Caco-2 (cell line): ENCODE results near the gene PHKB. TPM values are rescaled to one million over a fixed set of nuclear protein-coding genes. Genes with fewer than 3 reads are reported as not detected.

Source experiments
- BruUV-seq: library from RNA; stranded (reverse); fragments of 400-500 nt; replicated peaks from 2 replicates; lab custom pipeline; 2021; lab: Mats Ljungman, UMichigan
- CTCF ChIA-PET: fragments of 300-600 bp; sonication (Branson Sonifier 250); formaldehyde crosslinking; loops from one replicate; lab custom pipeline; 2022; ENCODE audit warnings: antibody characterized with exemption; lab: Charles Lee
- POLR2A ChIA-PET: fragments of 300-600 bp; sonication (Branson Sonifier 250); formaldehyde crosslinking; loops from one replicate; lab custom pipeline; 2022; ENCODE audit warnings: antibody characterized with exemption; lab: Charles Lee
- DNase-seq, 2 experiments: peaks; one replicate each; pipeline versions ENCODE4 v3.0.0 to v3.0.0-alpha.2; 2020 to 2022
- H3K27me3 ChIP-seq: replicated peaks from 2 replicates; pipeline ENCODE4 v1.6.0; 2011; ENCODE audit warnings: low read length; ENCODE audit not compliant: control insufficient read depth, insufficient read depth
- H3K36me3 ChIP-seq: 2 replicates; pipeline ENCODE4 v1.5.1; 2011; ENCODE audit warnings: low read length; ENCODE audit not compliant: control insufficient read depth, insufficient read depth
- H3K4me1 ChIP-seq: fragments of 250-450 bp; sonication (Bioruptor Pico); 2 replicates; pipeline ENCODE4 v1.5.1; 2020; ENCODE audit warnings: mild to moderate bottlenecking
- H3K4me3 ChIP-seq: 2 replicates; pipeline ENCODE4 v1.5.1; 2011; ENCODE audit warnings: low read depth, mild to moderate bottlenecking, control low read depth, low read length
- H3K9me3 ChIP-seq: fragments of 250-450 bp; sonication (Bioruptor Pico); 2 replicates; pipeline ENCODE4 v1.5.1; 2020; ENCODE audit warnings: mild to moderate bottlenecking, moderate library complexity
- H3K27ac Mint-ChIP-seq: one replicate; pipeline ENCODE4 v1.8.0; 2022; ENCODE audit warnings: mixed read lengths; ENCODE audit not compliant: unreplicated experiment
- H3K27me3 Mint-ChIP-seq: one replicate; pipeline ENCODE4 v1.8.0; 2022; ENCODE audit warnings: mixed read lengths; ENCODE audit not compliant: insufficient read depth, unreplicated experiment
- H3K36me3 Mint-ChIP-seq: one replicate; pipeline ENCODE4 v1.8.0; 2022; ENCODE audit warnings: mild to moderate bottlenecking, mixed read lengths; ENCODE audit not compliant: insufficient read depth, unreplicated experiment
- H3K4me1 Mint-ChIP-seq: one replicate; pipeline ENCODE4 v1.8.0; 2022; ENCODE audit warnings: low read depth, mixed read lengths; ENCODE audit not compliant: unreplicated experiment
- H3K4me3 Mint-ChIP-seq: one replicate; pipeline ENCODE4 v1.8.0; 2022; ENCODE audit warnings: mild to moderate bottlenecking, moderate library complexity, mixed read lengths; ENCODE audit not compliant: unreplicated experiment
- H3K9me3 Mint-ChIP-seq: one replicate; pipeline ENCODE4 v1.8.0; 2022; ENCODE audit warnings: mixed read lengths; ENCODE audit not compliant: unreplicated experiment
- intact Hi-C: fragments of 100-400 bp; cut with micrococcal nuclease; formaldehyde crosslinking; loops from one replicate; pipeline ENCODE4 v1.10.0; 2022; ENCODE audit not compliant: unreplicated experiment
- total RNA-seq: library from RNA; stranded (reverse); gene quantifications from 2 replicates; pipeline ENCODE4 v1.2.3, GENCODE V29; 2022
- TF ChIP-seq, protein P1 (sequence below), 2 experiments: fragments of 200-600 bp in 1 of 2; IDR thresholded peaks; 1 replicate in 1 of 2; 2 replicates in 1 of 2; pipeline versions ENCODE4 v1.5.1 to v1.8.0; 2011 to 2022; ENCODE audit warnings: antibody characterized with exemption in 1 of 2, control low read depth in 1 of 2, inconsistent platforms in 1 of 2, low read depth in 1 of 2, low read length in 1 of 2, mild to moderate bottlenecking in 1 of 2, moderate library complexity in 1 of 2; ENCODE audit not compliant: insufficient read depth in 1 of 2, severe bottlenecking in 1 of 2, unreplicated experiment in 1 of 2

Gene PHKB
- total RNA-seq, 1 experiment from 2014 or later = 74.2 TPM

DNA sequence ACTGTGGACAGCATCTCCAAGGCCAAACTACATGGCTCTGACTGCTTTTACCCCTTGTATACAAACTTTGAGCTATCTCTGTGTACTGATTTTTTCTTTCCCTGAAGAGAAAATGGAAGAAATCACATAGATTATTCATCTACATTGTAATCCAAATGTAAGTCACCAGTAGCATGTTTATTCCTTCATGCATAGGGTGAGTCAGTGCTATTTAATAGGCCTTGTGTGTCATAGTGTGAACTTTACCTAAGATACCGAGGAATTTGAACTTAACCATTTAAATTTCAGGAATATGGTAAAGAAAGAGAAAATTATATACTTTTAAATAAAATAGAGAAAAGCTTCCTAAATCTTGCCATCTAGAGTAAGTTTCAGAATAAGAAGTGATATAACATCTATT is 16.5 kb downstream of the PHKB start:
- TF ChIP-seq, protein P1, sequence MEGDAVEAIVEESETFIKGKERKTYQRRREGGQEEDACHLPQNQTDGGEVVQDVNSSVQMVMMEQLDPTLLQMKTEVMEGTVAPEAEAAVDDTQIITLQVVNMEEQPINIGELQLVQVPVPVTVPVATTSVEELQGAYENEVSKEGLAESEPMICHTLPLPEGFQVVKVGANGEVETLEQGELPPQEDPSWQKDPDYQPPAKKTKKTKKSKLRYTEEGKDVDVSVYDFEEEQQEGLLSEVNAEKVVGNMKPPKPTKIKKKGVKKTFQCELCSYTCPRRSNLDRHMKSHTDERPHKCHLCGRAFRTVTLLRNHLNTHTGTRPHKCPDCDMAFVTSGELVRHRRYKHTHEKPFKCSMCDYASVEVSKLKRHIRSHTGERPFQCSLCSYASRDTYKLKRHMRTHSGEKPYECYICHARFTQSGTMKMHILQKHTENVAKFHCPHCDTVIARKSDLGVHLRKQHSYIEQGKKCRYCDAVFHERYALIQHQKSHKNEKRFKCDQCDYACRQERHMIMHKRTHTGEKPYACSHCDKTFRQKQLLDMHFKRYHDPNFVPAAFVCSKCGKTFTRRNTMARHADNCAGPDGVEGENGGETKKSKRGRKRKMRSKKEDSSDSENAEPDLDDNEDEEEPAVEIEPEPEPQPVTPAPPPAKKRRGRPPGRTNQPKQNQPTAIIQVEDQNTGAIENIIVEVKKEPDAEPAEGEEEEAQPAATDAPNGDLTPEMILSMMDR (IDR thresholded peaks at IDR 0.05; ENCODE audit: insufficient read depth in 1 of 2, low read depth in 1 of 2, low read length in 1 of 2, severe bottlenecking in 1 of 2, unreplicated experiment in 1 of 2) = no peak

DNA sequence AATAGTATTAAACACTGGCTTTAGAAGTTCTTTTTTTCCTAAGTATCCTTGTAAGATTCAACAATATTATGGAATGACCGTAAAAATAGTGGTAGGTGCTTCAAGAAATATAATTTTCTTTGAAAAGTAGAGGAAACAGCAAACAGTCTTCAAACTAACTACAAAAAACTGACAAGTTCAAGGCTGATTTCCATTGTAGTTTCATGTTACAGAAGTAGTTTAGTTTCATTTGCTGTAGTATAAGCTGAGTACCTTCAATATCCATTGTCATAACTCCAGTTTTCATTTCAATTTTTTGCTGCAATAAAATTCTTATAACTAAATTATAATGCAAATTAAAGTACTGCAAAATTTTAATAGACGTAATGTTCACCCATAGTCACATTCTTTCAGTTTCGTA is 19.3 kb downstream of the PHKB start:
- intact Hi-C loops = no loop called here
- Mint-ChIP-seq H3K36me3 (peaks cover 6% of the 10 kb centered on the region), H3K4me1 (no peaks in the 10 kb centered on the region), H3K27ac (no peak overlapping the region), H3K4me3 (no peak overlapping the region), H3K9me3 (no peaks in the 10 kb centered on the region), H3K27me3 (no peaks in the 10 kb centered on the region)
- Histone ChIP-seq H3K27me3 (no peaks in the 10 kb centered on the region), H3K4me1 (no peaks in the 10 kb centered on the region), H3K9me3 (no peaks in the 10 kb centered on the region), H3K36me3 (no peaks in the 10 kb centered on the region), H3K4me3 (no peak overlapping the region)
- DNase-seq = no peak
- TF ChIP-seq, protein P1 (IDR thresholded peaks at IDR 0.05; ENCODE audit: insufficient read depth in 1 of 2, low read depth in 1 of 2, low read length in 1 of 2, severe bottlenecking in 1 of 2, unreplicated experiment in 1 of 2) = no peak
- POLR2A ChIA-PET = no interaction called here
- CTCF ChIA-PET = interaction anchor here (0.6 kb wide), 1 partner anchor 673 kb away, joined by 3 read pairs; no protein-coding TSS in a partner anchor
- BruUV-seq = no TSS peak

More for the DNA sequence above, 16.5 kb downstream of the PHKB start:
- Mint-ChIP-seq H3K4me3 (no peak overlapping the region), H3K36me3 (peaks cover 6% of the 10 kb centered on the region), H3K4me1 (no peaks in the 10 kb centered on the region), H3K9me3 (no peaks in the 10 kb centered on the region), H3K27ac (no peak overlapping the region), H3K27me3 (no peaks in the 10 kb centered on the region)
- no peaks in the 10 kb centered on the region for H3K9me3 ChIP-seq
- POLR2A ChIA-PET = no interaction called here
- H3K4me3 ChIP-seq = no peak overlapping the region
- intact Hi-C loops = no loop called here
- no TSS peak for BruUV-seq
- CTCF ChIA-PET = no interaction called here
- no peaks in the 10 kb centered on the region for H3K4me1 ChIP-seq
- no peak for DNase-seq
- H3K36me3 ChIP-seq = no peaks in the 10 kb centered on the region
- H3K27me3 ChIP-seq = no peaks in the 10 kb centered on the region

DNA sequence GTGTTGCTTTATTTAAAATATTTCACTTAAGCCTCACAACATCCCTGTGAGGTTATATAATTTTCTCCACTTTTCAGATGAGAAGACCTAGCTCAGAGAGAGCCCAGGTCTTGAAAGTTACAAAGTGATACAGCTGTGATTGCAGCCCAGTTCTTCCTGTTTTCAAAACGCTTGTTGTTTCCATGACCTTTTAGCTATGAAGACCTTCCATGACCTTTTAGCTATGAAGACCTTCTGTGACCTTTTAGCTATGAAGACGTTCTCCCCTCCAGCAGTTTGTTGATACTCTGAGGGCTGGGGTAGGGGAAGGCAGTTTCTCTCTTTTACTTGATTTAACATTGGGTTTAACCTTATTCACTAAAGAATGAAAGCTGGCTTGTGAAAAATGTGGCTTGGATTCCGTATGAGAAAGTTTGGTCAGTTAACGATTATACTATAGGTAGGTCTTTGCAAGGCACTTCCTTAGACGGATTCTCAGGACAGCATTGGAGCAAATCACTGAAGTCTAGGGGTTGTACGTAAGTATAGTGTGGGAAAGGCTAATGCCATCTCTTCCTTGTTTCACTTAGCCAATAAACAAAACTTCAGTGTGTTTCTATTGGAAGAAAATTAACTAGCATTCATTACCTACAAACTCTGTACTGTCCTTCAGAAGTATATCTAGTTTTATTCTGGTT is 20.7 kb downstream of the PHKB start:
- Mint-ChIP-seq H3K27me3 (no peaks in the 10 kb centered on the region), H3K4me3 (no peak overlapping the region), H3K4me1 (no peaks in the 10 kb centered on the region), H3K9me3 (no peaks in the 10 kb centered on the region), H3K36me3 (peaks cover 4% of the 10 kb centered on the region), H3K27ac (no peak overlapping the region)
- no TSS peak for BruUV-seq
- TF ChIP-seq, protein P1 (IDR thresholded peaks at IDR 0.05; ENCODE audit: insufficient read depth in 1 of 2, low read depth in 1 of 2, low read length in 1 of 2, severe bottlenecking in 1 of 2, unreplicated experiment in 1 of 2) = no peak
- no peaks in the 10 kb centered on the region for H3K36me3 ChIP-seq
- POLR2A ChIA-PET = no interaction called here
- DNase-seq = no peak
- H3K9me3 ChIP-seq = no peaks in the 10 kb centered on the region
- no peaks in the 10 kb centered on the region for H3K4me1 ChIP-seq
- CTCF ChIA-PET = no interaction called here
- H3K4me3 ChIP-seq = no peak overlapping the region
- intact Hi-C loops = no loop called here
- no peaks in the 10 kb centered on the region for H3K27me3 ChIP-seq
